K562 (cell line): ENCODE results near the gene SUMF2.

ENCODE experiments used
- CBX3 ChIP-seq, 2 experiments: IDR thresholded peaks; 1 replicate in 1 of 2; 2 replicates in 1 of 2; pipeline ENCODE4 v1.6.1; 2012; ENCODE audit warnings: inconsistent platforms in 2 of 2, low read length in 2 of 2, borderline replicate concordance in 1 of 2, control low read depth in 1 of 2
- CTCF ChIP-seq, 3 experiments: IDR thresholded peaks in 2 of 3; conservative IDR thresholded peaks in 1 of 3; 2 replicates each; pipeline ENCODE4 v1.5.1; 2011 to 2012; ENCODE audit warnings: low read length in 3 of 3, mild to moderate bottlenecking in 3 of 3, control low read depth in 2 of 3, improper control_type of control experiment in 1 of 3, inconsistent platforms in 1 of 3, low read depth in 1 of 3, mixed read lengths in 1 of 3, moderate library complexity in 1 of 3; ENCODE audit not compliant: insufficient read depth in 2 of 3
- EZH2 ChIP-seq: IDR thresholded peaks from 2 replicates; pipeline ENCODE4 v1.6.1; 2012; ENCODE audit warnings: low read depth, mild to moderate bottlenecking, inconsistent platforms, low read length, borderline replicate concordance
- NCOA4 ChIP-seq: fragments of 450-650 bp; IDR thresholded peaks from 2 replicates; pipeline ENCODE4 v1.6.1; 2018; ENCODE audit warnings: mild to moderate bottlenecking; ENCODE audit not compliant: partially characterized antibody
- POLR2AphosphoS5 ChIP-seq: IDR thresholded peaks from 2 replicates; pipeline ENCODE4 v1.6.1; 2011; ENCODE audit warnings: mild to moderate bottlenecking, low read depth, low read length, moderate library complexity; ENCODE audit not compliant: control insufficient read depth, insufficient read depth
- TBP ChIP-seq: optimal IDR thresholded peaks from 2 replicates; pipeline ENCODE3; 2011; ENCODE audit warnings: low read depth, low read length, improper control_type of control experiment
- YY1 ChIP-seq, 3 experiments: IDR thresholded peaks; 2 replicates each; pipeline ENCODE4 v1.6.1; 2011; ENCODE audit warnings: low read length in 2 of 3, mild to moderate bottlenecking in 2 of 3, moderate library complexity in 2 of 3, borderline replicate concordance in 1 of 3, control low read depth in 1 of 3, low read depth in 1 of 3; ENCODE audit not compliant: insufficient read depth in 3 of 3, insufficient replicate concordance in 2 of 3, control insufficient read depth in 1 of 3, insufficient read length in 1 of 3; ENCODE audit errors: extremely low read depth in 1 of 3

GRCh38 chr7:56091591-56091990, 27.5 kb downstream of the SUMF2 start:
- TF ChIP-seq EZH2 = no peak
- no peak for TF ChIP-seq TBP
- TF ChIP-seq CBX3 (IDR thresholded peaks at IDR 0.05; ENCODE audit: borderline replicate concordance in 1 of 2, low read length in 2 of 2) = no peak
- TF ChIP-seq POLR2AphosphoS5 = no peak
- no peak for TF ChIP-seq CTCF (IDR thresholded peaks at IDR 0.05 in 2 of 3, conservative IDR thresholded peaks at IDR 0.05 in 1 of 3; ENCODE audit: insufficient read depth in 2 of 3, low read depth in 1 of 3, low read length in 3 of 3)
- TF ChIP-seq NCOA4 = no peak
- no peak for TF ChIP-seq YY1 (IDR thresholded peaks at IDR 0.05; ENCODE audit: borderline replicate concordance in 1 of 3, control insufficient read depth in 1 of 3, extremely low read depth in 1 of 3, insufficient read depth in 3 of 3, insufficient read length in 1 of 3, insufficient replicate concordance in 2 of 3, low read depth in 1 of 3, low read length in 2 of 3)
